Stomach smooth muscle (tissue), 2 donors: Measurements from ENCODE around the gene GOLGA5.
"Not testable (repeated sequence)": the region's sequence is repeated elsewhere in the genome, so short reads cannot be mapped to it uniquely, and the experiment has no call there.

Experiments
- H3K27ac ChIP-seq: one replicate; pipeline ENCODE4 v1.7.0; 2013; ENCODE audit warnings: mild to moderate bottlenecking, low read length, inconsistent platforms
- H3K27me3 ChIP-seq, 2 donors: one replicate each; pipeline ENCODE4 v1.7.0; 2013; ENCODE audit warnings: low read length in 2 of 2; ENCODE audit not compliant: insufficient read depth in 2 of 2, control insufficient read depth in 1 of 2
- H3K36me3 ChIP-seq, 2 donors: one replicate each; pipeline ENCODE4 v1.7.0; 2013; ENCODE audit warnings: low read length in 2 of 2; ENCODE audit not compliant: control insufficient read depth in 2 of 2, insufficient read depth in 2 of 2
- H3K4me1 ChIP-seq: one replicate; pipeline ENCODE4 v1.7.0; 2013; ENCODE audit warnings: low read length; ENCODE audit not compliant: control insufficient read depth, insufficient read depth
- H3K4me3 ChIP-seq, 2 donors: one replicate each; pipeline ENCODE4 v1.7.0; 2013; ENCODE audit warnings: low read length in 2 of 2
- H3K9ac ChIP-seq, 2 donors: one replicate each; pipeline ENCODE4 v1.7.0; 2013; ENCODE audit warnings: low read length in 2 of 2, mild to moderate bottlenecking in 1 of 2
- H3K9me3 ChIP-seq, 2 donors: one replicate each; pipeline ENCODE4 v1.7.0; 2013; ENCODE audit warnings: low read length in 2 of 2; ENCODE audit not compliant: control insufficient read depth in 2 of 2
- donor health status: healthy.
- donor health status: Pancreatic carcinoma.

GOLGA5 gene

GRCh38 chr14:92830902-92831301 lies 36.8 kb downstream of the GOLGA5 start:
- H3K27me3 ChIP-seq = no peaks in the 10 kb centered on the region
- no peaks in the 10 kb centered on the region for H3K9me3 ChIP-seq
- H3K36me3 ChIP-seq = peaks cover 36 to 40% of the 10 kb centered on the region in 2 donors
- no peaks in the 10 kb centered on the region for H3K4me1 ChIP-seq
- H3K27ac ChIP-seq = no peak overlapping the region
- no peak overlapping the region for H3K4me3 ChIP-seq
- H3K9ac ChIP-seq = no peak overlapping the region

- H3K27me3 ChIP-seq = no peaks in the 10 kb centered on the region
- no peak overlapping the region for H3K9ac ChIP-seq
- H3K36me3 ChIP-seq = peaks cover 34 to 37% of the 10 kb centered on the region in 2 donors
- H3K27ac ChIP-seq = no peak overlapping the region
- H3K4me1 ChIP-seq = no peaks in the 10 kb centered on the region
- no peaks in the 10 kb centered on the region for H3K9me3 ChIP-seq
- H3K4me3 ChIP-seq = no peak overlapping the region
Observed at GRCh38 chr14:92832137-92832700, 38.1 kb downstream of the GOLGA5 start.

- Histone ChIP-seq H3K27me3 (no peaks in the 10 kb centered on the region), H3K4me1 (no peaks in the 10 kb centered on the region), H3K9me3 (no peaks in the 10 kb centered on the region), H3K9ac (no peak overlapping the region), H3K27ac (no peak overlapping the region), H3K4me3 (no peak overlapping the region), H3K36me3 (peaks cover 13 to 28% of the 10 kb centered on the region in 2 donors)
Observed at GRCh38 chr14:92841930-92842329, 47.8 kb downstream of the GOLGA5 start.

DNA sequence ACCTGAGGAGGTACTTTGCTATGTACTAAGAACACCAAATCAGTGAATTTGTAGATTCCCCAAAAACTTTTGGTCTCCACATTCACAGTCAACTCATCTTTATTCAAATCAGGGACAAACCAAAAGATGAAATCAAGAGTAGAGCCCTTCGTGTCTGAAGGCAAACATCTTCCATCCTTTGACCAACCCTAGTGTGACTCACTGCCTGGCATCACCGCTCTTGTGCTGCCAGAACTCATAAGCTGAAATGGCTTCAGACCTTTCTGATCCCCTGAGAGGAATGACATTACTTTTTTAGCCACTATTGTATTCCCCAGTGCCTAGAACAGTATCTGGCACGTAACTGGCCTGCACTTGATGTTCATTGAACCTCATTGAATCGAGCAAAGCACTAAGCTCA lies 50.1 kb downstream of the GOLGA5 start:
- Histone ChIP-seq H3K36me3 (peaks cover 4 to 16% of the 10 kb centered on the region in 2 donors), H3K9ac (no peak overlapping the region), H3K9me3 (no peaks in the 10 kb centered on the region), H3K27ac (no peak overlapping the region), H3K27me3 (no peaks in the 10 kb centered on the region), H3K4me3 (no peak overlapping the region), H3K4me1 (no peaks in the 10 kb centered on the region)

- peaks cover 0 to 5% of the 10 kb centered on the region in 2 donors for H3K9me3 ChIP-seq
- no peak overlapping the region for H3K27ac ChIP-seq
- no peaks in the 10 kb centered on the region for H3K27me3 ChIP-seq
- no peaks in the 10 kb centered on the region for H3K4me1 ChIP-seq
- peaks cover 0 to under 1% of the 10 kb centered on the region in 2 donors for H3K36me3 ChIP-seq
- H3K9ac ChIP-seq = no peak overlapping the region
- H3K4me3 ChIP-seq = no peak overlapping the region
Observed at GRCh38 chr14:92846162-92846897, 52.2 kb downstream of the GOLGA5 start.

GRCh38 chr14:92847278-92847677 lies 53.2 kb downstream of the GOLGA5 start:
- Histone ChIP-seq H3K4me3 (no peak overlapping the region), H3K36me3 (no peaks in the 10 kb centered on the region), H3K4me1 (no peaks in the 10 kb centered on the region), H3K27me3 (no peaks in the 10 kb centered on the region), H3K27ac (no peak overlapping the region), H3K9ac (no peak overlapping the region), H3K9me3 (peaks cover 0 to 5% of the 10 kb centered on the region in 2 donors)

DNA sequence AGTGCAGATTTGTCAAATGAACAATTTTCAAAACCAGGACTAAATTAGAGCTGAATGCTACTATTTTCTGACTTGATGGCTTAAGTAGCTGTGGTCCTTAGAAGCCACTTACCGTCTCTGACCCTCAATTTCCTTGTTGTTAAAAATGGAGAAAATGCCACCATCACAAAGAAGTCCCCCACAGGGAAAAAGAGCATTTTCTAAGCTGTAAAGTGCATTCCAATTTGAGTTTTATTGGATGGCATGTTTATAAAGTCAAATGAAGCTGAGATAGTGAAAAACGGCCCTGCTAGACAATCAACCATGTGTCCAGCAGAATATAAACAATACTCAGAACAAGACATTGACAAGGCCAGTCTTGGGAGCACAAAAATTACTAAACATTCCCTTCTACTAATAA lies 53.6 kb downstream of the GOLGA5 start:
- Histone ChIP-seq H3K4me3 (no peak overlapping the region), H3K27ac (no peak overlapping the region), H3K27me3 (no peaks in the 10 kb centered on the region), H3K9me3 (peaks cover 0 to 6% of the 10 kb centered on the region in 2 donors), H3K4me1 (no peaks in the 10 kb centered on the region), H3K9ac (no peak overlapping the region), H3K36me3 (no peaks in the 10 kb centered on the region)

GRCh38 chr14:92848887-92849286 lies 54.8 kb downstream of the GOLGA5 start:
- Histone ChIP-seq H3K9me3 (peaks cover 0 to 7% of the 10 kb centered on the region in 2 donors), H3K9ac (no peak overlapping the region), H3K4me1 (no peaks in the 10 kb centered on the region), H3K27me3 (no peaks in the 10 kb centered on the region), H3K36me3 (no peaks in the 10 kb centered on the region), H3K27ac (no peak overlapping the region), H3K4me3 (no peak overlapping the region)

DNA sequence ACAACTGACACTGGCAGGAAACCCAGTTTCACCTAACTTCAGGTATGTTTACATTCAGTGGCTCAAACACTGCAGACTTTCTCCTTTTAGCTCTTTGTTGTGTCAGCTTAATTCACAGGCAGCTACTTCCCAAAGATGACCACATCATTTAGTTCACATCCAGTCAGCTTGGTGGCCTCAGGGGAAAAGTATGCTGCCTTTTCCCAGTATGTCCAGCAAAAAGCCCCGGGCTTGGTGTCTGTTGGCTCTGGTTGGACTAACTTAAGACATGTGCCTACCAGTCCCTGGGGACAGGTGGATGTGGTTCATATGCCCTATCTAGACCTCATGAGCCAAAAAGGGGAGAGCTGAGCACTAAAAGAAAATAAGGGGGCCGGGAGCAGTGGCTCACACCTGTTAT lies 56.4 kb downstream of the GOLGA5 start:
- no peak overlapping the region for H3K27ac ChIP-seq
- no peaks in the 10 kb centered on the region for H3K4me1 ChIP-seq
- H3K9me3 ChIP-seq = peaks cover 0 to 7% of the 10 kb centered on the region in 2 donors
- H3K36me3 ChIP-seq = no peaks in the 10 kb centered on the region
- H3K4me3 ChIP-seq = no peak overlapping the region
- H3K9ac ChIP-seq = no peak overlapping the region
- no peaks in the 10 kb centered on the region for H3K27me3 ChIP-seq

GRCh38 chr14:92853136-92853535 lies 59.0 kb downstream of the GOLGA5 start:
- H3K4me1 ChIP-seq, H3K9me3 ChIP-seq, H3K9ac ChIP-seq, H3K4me3 ChIP-seq, H3K27me3 ChIP-seq, H3K36me3 ChIP-seq, H3K27ac ChIP-seq: not testable (repeated sequence)
